Measurements from ENCODE around the gene IDNK. TPM values are rescaled to one million over a fixed set of nuclear protein-coding genes. Genes with fewer than 3 reads are reported as not detected.

IDNK gene
- total RNA-seq, 1 experiment from 2014 or later: 3.3 TPM

DNA sequence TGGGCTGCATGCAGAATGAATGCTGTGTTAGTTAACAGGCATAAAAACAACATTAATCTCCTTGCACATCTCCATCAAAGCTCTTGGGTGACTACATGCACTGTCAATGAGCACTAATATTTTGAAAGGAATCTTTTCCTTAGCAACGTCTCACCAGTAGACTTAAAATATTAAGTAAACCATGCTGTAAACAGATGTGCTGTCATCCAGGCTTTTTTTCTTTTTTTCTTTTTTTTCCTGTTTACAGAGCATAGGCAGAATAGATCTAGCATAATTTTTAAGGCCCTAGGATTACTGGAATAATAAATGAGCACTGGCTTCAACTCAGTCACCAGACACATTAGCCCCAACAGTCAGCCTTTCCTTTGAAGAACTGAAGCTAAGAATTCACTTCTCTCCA is 48.5 kb downstream of the IDNK start:
- RAD21 ChIA-PET (ENCODE audit: low non-redundant PET in 1 of 2, low total read pairs in 2 of 2, uncharacterized antibody in 2 of 2, unreplicated experiment in 2 of 2): no interaction called here
- no peaks in the 10 kb centered on the region for H3K9me2 ChIP-seq (ENCODE audit: insufficient read depth)
- CTCF ChIA-PET: no interaction called here
- no peaks in the 10 kb centered on the region for H3K9me3 ChIP-seq (ENCODE audit: control insufficient read depth in 1 of 2, insufficient read depth in 1 of 2, low read depth in 1 of 2, low read length in 2 of 2)
- peaks cover 9 to 39% of the 10 kb centered on the region in 2 experiments; a peak in 3 of 4 replicates for H3K36me3 ChIP-seq (ENCODE audit: control insufficient read depth in 1 of 2, insufficient read depth in 2 of 2, low read length in 2 of 2)
- BruUV-seq (replicated peaks): no TSS peak
- no peak overlapping the region for H3K27ac ChIP-seq (ENCODE audit: low read depth, low read length)
- peaks cover 3% of the 10 kb centered on the region; the same call in 1 of the 2 replicates for H4K20me1 ChIP-seq (ENCODE audit: insufficient read depth)
- TF ChIP-seq CEBPB (IDR thresholded peaks at IDR 0.05; ENCODE audit: low read depth) (no peak), FOSL1 (IDR thresholded peaks at IDR 0.05; ENCODE audit: low read depth) (no peak), ELF1 (IDR thresholded peaks at IDR 0.05; ENCODE audit: borderline replicate concordance, low read depth) (no peak), SIN3A (IDR thresholded peaks at IDR 0.05; ENCODE audit: low read depth) (no peak), ZNF274 (IDR thresholded peaks at IDR 0.05; ENCODE audit: low read depth, low read length) (no peak), TCF7L2 (IDR thresholded peaks at IDR 0.05; ENCODE audit: borderline replicate concordance, extremely low read depth, insufficient read depth, insufficient read length) (no peak), POLR2A (IDR thresholded peaks at IDR 0.05; ENCODE audit: borderline replicate concordance, extremely low read depth, insufficient read depth, insufficient read length) (no peak), EGR1 (IDR thresholded peaks at IDR 0.05; ENCODE audit: low read depth) (no peak), SP1 (IDR thresholded peaks at IDR 0.05; ENCODE audit: low read depth) (no peak), ZFX (IDR thresholded peaks at IDR 0.05) (no peak), YY1 (IDR thresholded peaks at IDR 0.05; ENCODE audit: extremely low read depth, insufficient replicate concordance, low read depth, low read length) (no peak), JUND (IDR thresholded peaks at IDR 0.05) (no peak)
- TF ChIP-seq, protein P1, sequence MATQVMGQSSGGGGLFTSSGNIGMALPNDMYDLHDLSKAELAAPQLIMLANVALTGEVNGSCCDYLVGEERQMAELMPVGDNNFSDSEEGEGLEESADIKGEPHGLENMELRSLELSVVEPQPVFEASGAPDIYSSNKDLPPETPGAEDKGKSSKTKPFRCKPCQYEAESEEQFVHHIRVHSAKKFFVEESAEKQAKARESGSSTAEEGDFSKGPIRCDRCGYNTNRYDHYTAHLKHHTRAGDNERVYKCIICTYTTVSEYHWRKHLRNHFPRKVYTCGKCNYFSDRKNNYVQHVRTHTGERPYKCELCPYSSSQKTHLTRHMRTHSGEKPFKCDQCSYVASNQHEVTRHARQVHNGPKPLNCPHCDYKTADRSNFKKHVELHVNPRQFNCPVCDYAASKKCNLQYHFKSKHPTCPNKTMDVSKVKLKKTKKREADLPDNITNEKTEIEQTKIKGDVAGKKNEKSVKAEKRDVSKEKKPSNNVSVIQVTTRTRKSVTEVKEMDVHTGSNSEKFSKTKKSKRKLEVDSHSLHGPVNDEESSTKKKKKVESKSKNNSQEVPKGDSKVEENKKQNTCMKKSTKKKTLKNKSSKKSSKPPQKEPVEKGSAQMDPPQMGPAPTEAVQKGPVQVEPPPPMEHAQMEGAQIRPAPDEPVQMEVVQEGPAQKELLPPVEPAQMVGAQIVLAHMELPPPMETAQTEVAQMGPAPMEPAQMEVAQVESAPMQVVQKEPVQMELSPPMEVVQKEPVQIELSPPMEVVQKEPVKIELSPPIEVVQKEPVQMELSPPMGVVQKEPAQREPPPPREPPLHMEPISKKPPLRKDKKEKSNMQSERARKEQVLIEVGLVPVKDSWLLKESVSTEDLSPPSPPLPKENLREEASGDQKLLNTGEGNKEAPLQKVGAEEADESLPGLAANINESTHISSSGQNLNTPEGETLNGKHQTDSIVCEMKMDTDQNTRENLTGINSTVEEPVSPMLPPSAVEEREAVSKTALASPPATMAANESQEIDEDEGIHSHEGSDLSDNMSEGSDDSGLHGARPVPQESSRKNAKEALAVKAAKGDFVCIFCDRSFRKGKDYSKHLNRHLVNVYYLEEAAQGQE (IDR thresholded peaks at IDR 0.05; ENCODE audit: low read depth): no peak
- TF ChIP-seq, protein P2, sequence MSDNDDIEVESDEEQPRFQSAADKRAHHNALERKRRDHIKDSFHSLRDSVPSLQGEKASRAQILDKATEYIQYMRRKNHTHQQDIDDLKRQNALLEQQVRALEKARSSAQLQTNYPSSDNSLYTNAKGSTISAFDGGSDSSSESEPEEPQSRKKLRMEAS (IDR thresholded peaks at IDR 0.05): no peak
- TF ChIP-seq, protein P3, sequence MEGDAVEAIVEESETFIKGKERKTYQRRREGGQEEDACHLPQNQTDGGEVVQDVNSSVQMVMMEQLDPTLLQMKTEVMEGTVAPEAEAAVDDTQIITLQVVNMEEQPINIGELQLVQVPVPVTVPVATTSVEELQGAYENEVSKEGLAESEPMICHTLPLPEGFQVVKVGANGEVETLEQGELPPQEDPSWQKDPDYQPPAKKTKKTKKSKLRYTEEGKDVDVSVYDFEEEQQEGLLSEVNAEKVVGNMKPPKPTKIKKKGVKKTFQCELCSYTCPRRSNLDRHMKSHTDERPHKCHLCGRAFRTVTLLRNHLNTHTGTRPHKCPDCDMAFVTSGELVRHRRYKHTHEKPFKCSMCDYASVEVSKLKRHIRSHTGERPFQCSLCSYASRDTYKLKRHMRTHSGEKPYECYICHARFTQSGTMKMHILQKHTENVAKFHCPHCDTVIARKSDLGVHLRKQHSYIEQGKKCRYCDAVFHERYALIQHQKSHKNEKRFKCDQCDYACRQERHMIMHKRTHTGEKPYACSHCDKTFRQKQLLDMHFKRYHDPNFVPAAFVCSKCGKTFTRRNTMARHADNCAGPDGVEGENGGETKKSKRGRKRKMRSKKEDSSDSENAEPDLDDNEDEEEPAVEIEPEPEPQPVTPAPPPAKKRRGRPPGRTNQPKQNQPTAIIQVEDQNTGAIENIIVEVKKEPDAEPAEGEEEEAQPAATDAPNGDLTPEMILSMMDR (IDR thresholded peaks at IDR 0.05 in 2 of 3, conservative IDR thresholded peaks at IDR 0.05 in 1 of 3; ENCODE audit: borderline replicate concordance in 1 of 3, insufficient read depth in 1 of 3, low read depth in 2 of 3, low read length in 2 of 3): no peak
- TF ChIP-seq, protein P4, sequence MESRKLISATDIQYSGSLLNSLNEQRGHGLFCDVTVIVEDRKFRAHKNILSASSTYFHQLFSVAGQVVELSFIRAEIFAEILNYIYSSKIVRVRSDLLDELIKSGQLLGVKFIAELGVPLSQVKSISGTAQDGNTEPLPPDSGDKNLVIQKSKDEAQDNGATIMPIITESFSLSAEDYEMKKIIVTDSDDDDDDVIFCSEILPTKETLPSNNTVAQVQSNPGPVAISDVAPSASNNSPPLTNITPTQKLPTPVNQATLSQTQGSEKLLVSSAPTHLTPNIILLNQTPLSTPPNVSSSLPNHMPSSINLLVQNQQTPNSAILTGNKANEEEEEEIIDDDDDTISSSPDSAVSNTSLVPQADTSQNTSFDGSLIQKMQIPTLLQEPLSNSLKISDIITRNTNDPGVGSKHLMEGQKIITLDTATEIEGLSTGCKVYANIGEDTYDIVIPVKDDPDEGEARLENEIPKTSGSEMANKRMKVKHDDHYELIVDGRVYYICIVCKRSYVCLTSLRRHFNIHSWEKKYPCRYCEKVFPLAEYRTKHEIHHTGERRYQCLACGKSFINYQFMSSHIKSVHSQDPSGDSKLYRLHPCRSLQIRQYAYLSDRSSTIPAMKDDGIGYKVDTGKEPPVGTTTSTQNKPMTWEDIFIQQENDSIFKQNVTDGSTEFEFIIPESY (IDR thresholded peaks at IDR 0.05; ENCODE audit: extremely low read depth, insufficient replicate concordance, low read length): no peak
- H3K9ac ChIP-seq (ENCODE audit: low read length): no peak overlapping the region
- no peak overlapping the region for H3K4me2 ChIP-seq (ENCODE audit: low read length)
- no peaks in the 10 kb centered on the region for H3K27me3 ChIP-seq (ENCODE audit: insufficient read depth, low read length)
- H3K4me3 ChIP-seq (replicated peaks in 1 of 2; ENCODE audit: low read depth in 1 of 2, low read length in 2 of 2): no peak overlapping the region
- ATAC-seq (no peak), DNase-seq (ENCODE audit: low read depth, low spot score) (no peak)
- H3K4me1 ChIP-seq (ENCODE audit: control insufficient read depth in 1 of 2, insufficient read depth in 2 of 2, low read length in 2 of 2): no peaks in the 10 kb centered on the region
- no peak overlapping the region for H2AFZ ChIP-seq (ENCODE audit: low read depth, low read length, poor library complexity, severe bottlenecking)
- POLR2A ChIA-PET: no interaction called here
- H3K79me2 ChIP-seq (ENCODE audit: insufficient read depth, low read length): peaks cover 98% of the 10 kb centered on the region
- intact Hi-C loops (cut with micrococcal nuclease): no loop called here

All from HCT116 (cell line).